Mesendoderm (in vitro differentiated cells): ENCODE measurements around the gene CTXN1.

Experiments
- DNase-seq: peaks from one replicate; pipeline ENCODE4 v3.0.0; 2013
- H2AK5ac ChIP-seq: 2 replicates; pipeline ENCODE4 v1.6.1; 2013; ENCODE audit warnings: low read length, inconsistent platforms
- H2BK120ac ChIP-seq: 2 replicates; pipeline ENCODE4 v1.6.1; 2013; ENCODE audit warnings: low read depth, mild to moderate bottlenecking, low read length, moderate library complexity, mixed read lengths
- H2BK15ac ChIP-seq: replicated peaks from 2 replicates; pipeline ENCODE4 v1.6.1; 2013; ENCODE audit warnings: low read depth, mild to moderate bottlenecking, moderate library complexity
- H2BK5ac ChIP-seq: 2 replicates; pipeline ENCODE4 v1.6.1; 2013; ENCODE audit warnings: low read length, inconsistent platforms
- H3K18ac ChIP-seq: 2 replicates; pipeline ENCODE4 v1.6.1; 2013; ENCODE audit warnings: mild to moderate bottlenecking, low read length, mixed read lengths
- H3K23ac ChIP-seq: one replicate; pipeline ENCODE4 v1.6.1; 2013; ENCODE audit warnings: low read length
- H3K27ac ChIP-seq: 2 replicates; pipeline ENCODE4 v1.5.1; 2013; ENCODE audit warnings: low read depth, mild to moderate bottlenecking, inconsistent platforms, low read length, moderate library complexity
- H3K27me3 ChIP-seq: 2 replicates; pipeline ENCODE4 v1.6.1; 2013; ENCODE audit warnings: low read length, control low read depth, mild to moderate bottlenecking, inconsistent platforms; ENCODE audit not compliant: insufficient read depth, poor library complexity
- H3K36me3 ChIP-seq: 2 replicates; pipeline ENCODE4 v1.6.1; 2013; ENCODE audit warnings: low read length, inconsistent platforms; ENCODE audit not compliant: control insufficient read depth, insufficient read depth
- H3K4ac ChIP-seq: one replicate; pipeline ENCODE4 v1.6.1; 2013; ENCODE audit warnings: low read depth, mild to moderate bottlenecking, low read length, moderate library complexity
- H3K4me1 ChIP-seq: 2 replicates; pipeline ENCODE4 v1.6.1; 2013; ENCODE audit warnings: low read depth, low read length, inconsistent platforms; ENCODE audit not compliant: control insufficient read depth
- H3K4me2 ChIP-seq: 2 replicates; pipeline ENCODE4 v1.6.1; 2013; ENCODE audit warnings: low read length
- H3K4me3 ChIP-seq: 2 replicates; pipeline ENCODE4 v1.5.1; 2013; ENCODE audit warnings: mild to moderate bottlenecking, low read length
- H3K56ac ChIP-seq: one replicate; pipeline ENCODE4 v1.6.1; 2013; ENCODE audit warnings: low read length
- H3K79me1 ChIP-seq: 2 replicates; pipeline ENCODE4 v1.6.1; 2013; ENCODE audit warnings: low read length, inconsistent platforms
- H3K79me2 ChIP-seq: 2 replicates; pipeline ENCODE4 v1.6.1; 2013; ENCODE audit warnings: mild to moderate bottlenecking, low read length; ENCODE audit not compliant: control insufficient read depth, insufficient read depth
- H3K9ac ChIP-seq: 2 replicates; pipeline ENCODE4 v1.6.1; 2013; ENCODE audit warnings: low read length, inconsistent platforms
- H4K5ac ChIP-seq: one replicate; pipeline ENCODE4 v1.6.1; 2013; ENCODE audit warnings: low read length
- H4K8ac ChIP-seq: one replicate; pipeline ENCODE4 v1.6.1; 2013; ENCODE audit warnings: low read depth, mild to moderate bottlenecking, control low read depth, low read length, moderate library complexity
- WGBS: extraction: QIAGEN DNeasy Blood & Tissue Kit; methylation state at CpG from one replicate; pipeline ENCODE4 v1.1.7; 2013; ENCODE audit warnings: low lambda C conversion rate, missing lambda C conversion rate; ENCODE audit not compliant: insufficient coverage; ENCODE audit errors: extremely low coverage; 5-methylcytosine and 5-hydroxymethylcytosine counted together

Gene CTXN1

GRCh38 chr19:7904074-7905020 is 21.6 kb downstream of the CTXN1 start:
- no peaks in the 10 kb centered on the region for H3K36me3 ChIP-seq
- no peak overlapping the region for H2BK120ac ChIP-seq
- H3K9ac ChIP-seq = peak overlapping the region; percentile 90
- no peak overlapping the region for H3K27ac ChIP-seq
- H2BK15ac ChIP-seq = no peak overlapping the region
- H3K79me2 ChIP-seq = peaks cover 11% of the 10 kb centered on the region
- H3K4me2 ChIP-seq = peak overlapping the region; percentile 78
- no peak overlapping the region for H4K5ac ChIP-seq
- H2BK5ac ChIP-seq = no peak overlapping the region
- no peak overlapping the region for H3K4ac ChIP-seq
- peak overlapping the region; percentile 93 for H3K56ac ChIP-seq
- H3K23ac ChIP-seq = no peak overlapping the region
- peaks cover 6% of the 10 kb centered on the region for H3K4me1 ChIP-seq
- no peak overlapping the region for H3K18ac ChIP-seq
- H2AK5ac ChIP-seq = peak overlapping the region; percentile 14
- H3K79me1 ChIP-seq = peaks cover 16% of the 10 kb centered on the region
- DNase-seq = peak; percentile 46
- no peaks in the 10 kb centered on the region for H3K27me3 ChIP-seq
- peak overlapping the region; percentile 73 for H3K4me3 ChIP-seq
- no CpG with 5 or more reads among the region's 68 CpGs for WGBS
- no peak overlapping the region for H4K8ac ChIP-seq

- H2BK5ac ChIP-seq = peak within 1 kb of the TSS; percentile 86
- no peaks in the 10 kb centered on the region for H3K36me3 ChIP-seq
- H3K23ac ChIP-seq = no peak within 1 kb of the TSS
- H3K4me3 ChIP-seq = peak within 1 kb of the TSS; percentile 73
- peak within 1 kb of the TSS; percentile 50 for H3K4ac ChIP-seq
- H3K56ac ChIP-seq = peak within 1 kb of the TSS; percentile 97
- peak within 1 kb of the TSS; percentile 54 for H2AK5ac ChIP-seq
- H3K27me3 ChIP-seq = no peaks in the 10 kb centered on the region
- H4K8ac ChIP-seq = peak within 1 kb of the TSS; percentile 1
- H3K4me2 ChIP-seq = peak within 1 kb of the TSS; percentile 92
- peak within 1 kb of the TSS; percentile 88 for H4K5ac ChIP-seq
- no peak within 1 kb of the TSS for H2BK120ac ChIP-seq
- peaks cover 16% of the 10 kb centered on the region for H3K79me1 ChIP-seq
- H3K27ac ChIP-seq = peak within 1 kb of the TSS; percentile 14
- no peak within 1 kb of the TSS for H2BK15ac ChIP-seq
- DNase-seq = peak; percentile 99
- no CpG with 5 or more reads among the region's 89 CpGs for WGBS
- H3K18ac ChIP-seq = peak within 1 kb of the TSS; percentile 22
- peaks cover 6% of the 10 kb centered on the region for H3K4me1 ChIP-seq
- H3K9ac ChIP-seq = peak within 1 kb of the TSS; percentile 96
- H3K79me2 ChIP-seq = peaks cover 11% of the 10 kb centered on the region
These were observed 22.5 kb downstream of the CTXN1 start, which contains the start of gene MAP2K7 for GRCh38 chr19:7903244-7904073. Gene MAP2K7, plus strand, starts transcription at chr19:7903877. Its CDS starts 68 bp downstream, at chr19:7903945.

- Histone ChIP-seq H3K4me2 (peak overlapping the region; percentile 92), H2AK5ac (peak overlapping the region; percentile 54), H3K27me3 (no peaks in the 10 kb centered on the region), H3K23ac (no peak overlapping the region), H3K4me1 (peaks cover 6% of the 10 kb centered on the region), H3K4me3 (peak overlapping the region; percentile 56), H3K27ac (no peak overlapping the region), H3K79me2 (peaks cover 11% of the 10 kb centered on the region), H3K4ac (peak overlapping the region; percentile 50), H2BK15ac (no peak overlapping the region), H3K9ac (peak overlapping the region; percentile 96), H4K8ac (peak overlapping the region; percentile 1), H2BK5ac (peak overlapping the region; percentile 86), H3K36me3 (no peaks in the 10 kb centered on the region), H3K56ac (peak overlapping the region; percentile 97), H3K18ac (peak overlapping the region; percentile 22), H4K5ac (peak overlapping the region; percentile 88), H3K79me1 (peaks cover 16% of the 10 kb centered on the region), H2BK120ac (no peak overlapping the region)
- DNase-seq = no peak
- WGBS = no CpG with 5 or more reads among the region's 20 CpGs
These were observed 23.1 kb downstream of the CTXN1 start for GRCh38 chr19:7902796-7903243.

GRCh38 chr19:7901337-7901736 is 24.6 kb downstream of the CTXN1 start:
- H3K4me2 ChIP-seq = no peak overlapping the region
- no peak overlapping the region for H3K23ac ChIP-seq
- no peaks in the 10 kb centered on the region for H3K27me3 ChIP-seq
- no peak overlapping the region for H3K9ac ChIP-seq
- H2AK5ac ChIP-seq = no peak overlapping the region
- no peak overlapping the region for H3K27ac ChIP-seq
- H3K79me2 ChIP-seq = peaks cover 11% of the 10 kb centered on the region
- DNase-seq = no peak
- no peak overlapping the region for H3K4me3 ChIP-seq
- H3K4ac ChIP-seq = no peak overlapping the region
- no peak overlapping the region for H3K18ac ChIP-seq
- WGBS = no CpG with 5 or more reads among the region's 7 CpGs
- H3K4me1 ChIP-seq = peaks cover 6% of the 10 kb centered on the region
- no peak overlapping the region for H4K5ac ChIP-seq
- H3K56ac ChIP-seq = no peak overlapping the region
- H2BK120ac ChIP-seq = no peak overlapping the region
- no peak overlapping the region for H2BK15ac ChIP-seq
- H3K79me1 ChIP-seq = peaks cover 12% of the 10 kb centered on the region
- no peak overlapping the region for H2BK5ac ChIP-seq
- no peaks in the 10 kb centered on the region for H3K36me3 ChIP-seq
- H4K8ac ChIP-seq = no peak overlapping the region

- Histone ChIP-seq H3K56ac (peak overlapping the region; percentile 25), H3K27me3 (no peaks in the 10 kb centered on the region), H3K4me1 (peaks cover 6% of the 10 kb centered on the region), H3K79me2 (peaks cover 11% of the 10 kb centered on the region), H3K9ac (no peak overlapping the region), H3K23ac (no peak overlapping the region), H2BK120ac (no peak overlapping the region), H3K4ac (no peak overlapping the region), H3K27ac (no peak overlapping the region), H3K79me1 (peaks cover 11% of the 10 kb centered on the region), H2BK15ac (no peak overlapping the region), H4K8ac (no peak overlapping the region), H3K4me3 (no peak overlapping the region), H2AK5ac (no peak overlapping the region), H3K18ac (no peak overlapping the region), H3K4me2 (no peak overlapping the region), H2BK5ac (no peak overlapping the region), H3K36me3 (no peaks in the 10 kb centered on the region), H4K5ac (no peak overlapping the region)
- DNase-seq = no peak
- no CpG with 5 or more reads among the region's 3 CpGs for whole genome bisulfite sequencing
These were observed 25.0 kb downstream of the CTXN1 start for GRCh38 chr19:7900931-7901330.
